A673 (cell line): ENCODE data around the gene IL36G. TPM values are rescaled to one million over a fixed set of nuclear protein-coding genes. Genes with fewer than 3 reads are reported as not detected.

Experiments used
- BruUV-seq: library from RNA; stranded (reverse); fragments of 400-500 nt; replicated peaks from 2 replicates; lab custom pipeline; 2021; lab: Mats Ljungman, UMichigan
- CTCF ChIA-PET: fragments of 300-600 bp; sonication (Branson Sonifier 250); formaldehyde crosslinking; loops from one replicate; lab custom pipeline; 2022; ENCODE audit warnings: antibody characterized with exemption; lab: Charles Lee
- POLR2A ChIA-PET: fragments of 300-600 bp; sonication (Branson Sonifier 250); formaldehyde crosslinking; loops from one replicate; lab custom pipeline; 2022; ENCODE audit warnings: antibody characterized with exemption; ENCODE audit not compliant: low non-redundant PET; lab: Charles Lee
- DNase-seq: peaks from one replicate; pipeline ENCODE4 v3.0.0-alpha.2; 2015; ENCODE audit warnings: low spot score
- H3K27ac ChIP-seq: fragments of 200-600 bp; sonication (generic); 2 replicates; pipeline ENCODE4 v1.5.1; 2016; ENCODE audit warnings: mixed run types, low read depth, mild to moderate bottlenecking, mixed read lengths, antibody characterized with exemption, low read length; ENCODE audit not compliant: poor library complexity, severe bottlenecking
- H3K27me3 ChIP-seq: fragments of 200-600 bp; sonication (generic); replicated peaks from 2 replicates; pipeline ENCODE4 v1.6.1; 2017; ENCODE audit warnings: mixed run types, low read depth, mild to moderate bottlenecking, mixed read lengths, antibody characterized with exemption, low read length; ENCODE audit not compliant: insufficient read depth, poor library complexity
- H3K36me3 ChIP-seq: fragments of 200-600 bp; sonication (generic); 2 replicates; pipeline ENCODE4 v1.6.1; 2016; ENCODE audit warnings: mixed run types, mild to moderate bottlenecking, mixed read lengths, antibody characterized with exemption, low read length; ENCODE audit not compliant: insufficient read depth, poor library complexity, severe bottlenecking
- H3K4me1 ChIP-seq: fragments of 200-600 bp; sonication (generic); 2 replicates; pipeline ENCODE4 v1.6.1; 2017; ENCODE audit warnings: mixed run types, mild to moderate bottlenecking, mixed read lengths, antibody characterized with exemption, low read length; ENCODE audit not compliant: insufficient read depth, poor library complexity, severe bottlenecking
- H3K4me3 ChIP-seq: fragments of 200-600 bp; sonication (generic); 2 replicates; pipeline ENCODE4 v1.5.1; 2016; ENCODE audit warnings: low read depth, mixed run types, mild to moderate bottlenecking, mixed read lengths, low read length; ENCODE audit not compliant: poor library complexity, severe bottlenecking
- H3K9me3 ChIP-seq: fragments of 200-600 bp; sonication (generic); 2 replicates; pipeline ENCODE4 v1.6.1; 2016; ENCODE audit warnings: mixed run types, low read depth, mild to moderate bottlenecking, mixed read lengths, antibody characterized with exemption, low read length; ENCODE audit not compliant: poor library complexity, severe bottlenecking
- EZH2 ChIP-seq: fragments of 200-600 bp; sonication (generic); IDR thresholded peaks from 2 replicates; pipeline ENCODE4 v1.6.1; 2017; ENCODE audit warnings: borderline replicate concordance, low read depth, mild to moderate bottlenecking, mixed read lengths, antibody characterized with exemption, low read length; ENCODE audit not compliant: poor library complexity, severe bottlenecking
- intact Hi-C: fragments of 100-400 bp; cut with micrococcal nuclease; formaldehyde crosslinking; loops from one replicate; pipeline ENCODE4 v1.10.0; 2022; ENCODE audit not compliant: unreplicated experiment
- total RNA-seq: library from RNA; stranded (reverse); gene quantifications from 2 replicates; pipeline ENCODE4 v1.2.3, GENCODE V29; 2021
- TF ChIP-seq, protein P1 (sequence below): fragments of 300-800, 200-600 bp; sonication (generic); conservative IDR thresholded peaks from 2 replicates; pipeline ENCODE4 v1.5.1; 2017; ENCODE audit warnings: low read depth, mild to moderate bottlenecking, antibody characterized with exemption, low read length, moderate library complexity, mixed read lengths

Gene IL36G
- total RNA-seq, 1 experiment from 2014 or later = not detected

DNA sequence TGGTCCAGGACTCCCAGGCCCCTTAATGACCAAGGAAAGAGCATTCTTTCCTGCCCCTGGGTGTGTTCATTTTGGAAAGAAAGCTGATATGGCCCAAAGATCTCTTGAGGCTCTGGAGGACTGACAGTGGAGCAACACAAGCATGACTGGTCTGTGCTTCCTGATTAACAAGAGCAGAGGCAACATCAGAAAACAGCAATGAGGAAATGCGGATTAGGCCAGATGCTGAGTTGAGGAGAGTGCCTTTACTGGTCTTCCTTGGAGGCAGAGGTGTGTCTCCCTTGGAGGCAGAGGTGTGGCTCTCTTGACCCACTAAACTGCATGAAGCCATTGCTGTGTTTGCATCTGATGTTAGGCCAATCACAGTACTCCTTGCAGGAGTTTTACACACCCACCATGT is 54.9 kb downstream of the IL36G start:
- intact Hi-C loops = no loop called here
- no peaks in the 10 kb centered on the region for H3K36me3 ChIP-seq
- CTCF ChIA-PET = no interaction called here
- TF ChIP-seq, protein P1, sequence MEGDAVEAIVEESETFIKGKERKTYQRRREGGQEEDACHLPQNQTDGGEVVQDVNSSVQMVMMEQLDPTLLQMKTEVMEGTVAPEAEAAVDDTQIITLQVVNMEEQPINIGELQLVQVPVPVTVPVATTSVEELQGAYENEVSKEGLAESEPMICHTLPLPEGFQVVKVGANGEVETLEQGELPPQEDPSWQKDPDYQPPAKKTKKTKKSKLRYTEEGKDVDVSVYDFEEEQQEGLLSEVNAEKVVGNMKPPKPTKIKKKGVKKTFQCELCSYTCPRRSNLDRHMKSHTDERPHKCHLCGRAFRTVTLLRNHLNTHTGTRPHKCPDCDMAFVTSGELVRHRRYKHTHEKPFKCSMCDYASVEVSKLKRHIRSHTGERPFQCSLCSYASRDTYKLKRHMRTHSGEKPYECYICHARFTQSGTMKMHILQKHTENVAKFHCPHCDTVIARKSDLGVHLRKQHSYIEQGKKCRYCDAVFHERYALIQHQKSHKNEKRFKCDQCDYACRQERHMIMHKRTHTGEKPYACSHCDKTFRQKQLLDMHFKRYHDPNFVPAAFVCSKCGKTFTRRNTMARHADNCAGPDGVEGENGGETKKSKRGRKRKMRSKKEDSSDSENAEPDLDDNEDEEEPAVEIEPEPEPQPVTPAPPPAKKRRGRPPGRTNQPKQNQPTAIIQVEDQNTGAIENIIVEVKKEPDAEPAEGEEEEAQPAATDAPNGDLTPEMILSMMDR = no peak
- no peak for TF ChIP-seq EZH2
- no TSS peak for BruUV-seq
- no peak overlapping the region for H3K4me3 ChIP-seq
- H3K27ac ChIP-seq = no peak overlapping the region
- no peak for DNase-seq
- POLR2A ChIA-PET = no interaction called here
- H3K27me3 ChIP-seq = peaks cover 39% of the 10 kb centered on the region
- H3K4me1 ChIP-seq = no peaks in the 10 kb centered on the region
- H3K9me3 ChIP-seq = no peaks in the 10 kb centered on the region

DNA sequence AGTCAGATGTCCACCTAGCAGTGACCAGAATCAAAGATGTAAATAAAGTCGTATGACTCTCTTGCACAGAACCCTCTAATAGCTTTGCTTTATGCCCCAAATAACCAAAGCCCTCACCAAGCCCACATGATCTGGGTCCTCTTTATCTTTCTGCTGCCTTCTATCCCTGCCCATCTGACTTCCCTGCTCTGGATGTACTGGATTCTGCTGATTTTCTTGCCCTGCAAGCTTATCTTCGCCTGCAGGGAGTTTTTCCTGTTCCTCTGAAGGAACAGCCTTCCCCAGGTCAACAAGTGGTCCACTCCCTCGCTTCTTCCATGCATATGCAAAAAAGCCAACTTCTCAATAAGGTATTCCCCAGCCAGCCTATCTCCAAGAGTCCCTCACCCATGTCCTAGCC is 56.2 kb downstream of the IL36G start:
- no peak for TF ChIP-seq EZH2
- TF ChIP-seq, protein P1 = no peak
- CTCF ChIA-PET = no interaction called here
- intact Hi-C loops = no loop called here
- BruUV-seq = no TSS peak
- no peak for DNase-seq
- Histone ChIP-seq H3K4me1 (no peaks in the 10 kb centered on the region), H3K27ac (no peak overlapping the region), H3K36me3 (no peaks in the 10 kb centered on the region), H3K4me3 (no peak overlapping the region), H3K9me3 (no peaks in the 10 kb centered on the region), H3K27me3 (peaks cover 27% of the 10 kb centered on the region)
- POLR2A ChIA-PET = no interaction called here

Other genes with a start within 250 kb of the IL36G start
- gene CKAP2L, start 213.4 kb upstream of the IL36G start, total RNA-seq = 48.1 and 49.6 TPM in 2 replicates
- gene IL1A, start 193.5 kb upstream of the IL36G start, total RNA-seq = 5.4 and 6.3 TPM in 2 replicates
- gene IL1B, start 141.2 kb upstream of the IL36G start, total RNA-seq = 1.3 and 2.1 TPM in 2 replicates
- not detected in 2 replicates for gene IL37, start 66.8 kb upstream of the IL36G start, total RNA-seq
- not detected in 2 replicates for gene IL36A, start 27.5 kb downstream of the IL36G start, total RNA-seq
- not detected in 2 replicates for gene IL36B, start 74.9 kb downstream of the IL36G start, total RNA-seq
- not detected in 2 replicates for gene IL36RN, start 81.2 kb downstream of the IL36G start, total RNA-seq
- not detected in 2 replicates for gene IL1F10, start 90.0 kb downstream of the IL36G start, total RNA-seq
- gene IL1RN, start 149.6 kb downstream of the IL36G start, total RNA-seq = not detected in 2 replicates
- gene PSD4, start 196.0 kb downstream of the IL36G start, total RNA-seq = 0.60 and 1.8 TPM in 2 replicates